ENCODE data around the gene ULK4. TPM values are rescaled to one million over a fixed set of nuclear protein-coding genes. Genes with fewer than 3 reads are reported as not detected.

The ULK4 gene
- total RNA-seq, 3 donors from 2014 or later, result 7.2 to 10.1 (median 9.5) TPM

- no peaks in the 10 kb centered on the region for H3K4me1 ChIP-seq (ENCODE audit: low read depth)
- intact Hi-C loops (cut with DNase I, micrococcal nuclease), result no loop called here
- H3K4me3 ChIP-seq, result no peak overlapping the region
- no peaks in the 10 kb centered on the region for H3K9me3 ChIP-seq
- DNase-seq (no peak), ATAC-seq (no peak)
- no peak for TF ChIP-seq CTCF (IDR thresholded peaks at IDR 0.05)
- H3K36me3 ChIP-seq (ENCODE audit: low read depth), result no peaks in the 10 kb centered on the region
Observed at GRCh38 chr3:41526995-41527573, 434.8 kb downstream of the ULK4 start.

- no peak for TF ChIP-seq CTCF (IDR thresholded peaks at IDR 0.05)
- Histone ChIP-seq H3K4me1 (ENCODE audit: low read depth) (no peaks in the 10 kb centered on the region), H3K9me3 (no peaks in the 10 kb centered on the region), H3K36me3 (ENCODE audit: low read depth) (no peaks in the 10 kb centered on the region), H3K4me3 (no peak overlapping the region)
- no peak for ATAC-seq
- intact Hi-C loops (cut with DNase I, micrococcal nuclease), result no loop called here
- DNase-seq, result no peak
Observed at GRCh38 chr3:41525303-41526064, 436.4 kb downstream of the ULK4 start.

- Histone ChIP-seq H3K4me3 (no peak overlapping the region), H3K9me3 (no peaks in the 10 kb centered on the region), H3K4me1 (ENCODE audit: low read depth) (no peaks in the 10 kb centered on the region), H3K36me3 (ENCODE audit: low read depth) (no peaks in the 10 kb centered on the region)
- TF ChIP-seq CTCF (IDR thresholded peaks at IDR 0.05), result no peak
- no peak for ATAC-seq
- no peak for DNase-seq
- intact Hi-C loops (cut with DNase I, micrococcal nuclease), result no loop called here
Observed at GRCh38 chr3:41523897-41524296, 438.0 kb downstream of the ULK4 start.

GRCh38 chr3:41522612-41523011 lies 439.3 kb downstream of the ULK4 start:
- no peaks in the 10 kb centered on the region for H3K4me1 ChIP-seq (ENCODE audit: low read depth)
- H3K4me3 ChIP-seq, result no peak overlapping the region
- TF ChIP-seq CTCF (IDR thresholded peaks at IDR 0.05), result no peak
- intact Hi-C loops (cut with DNase I, micrococcal nuclease), result no loop called here
- no peaks in the 10 kb centered on the region for H3K36me3 ChIP-seq (ENCODE audit: low read depth)
- ATAC-seq, result no peak
- DNase-seq, result no peak
- no peaks in the 10 kb centered on the region for H3K9me3 ChIP-seq

GRCh38 chr3:41521010-41521655 lies 440.8 kb downstream of the ULK4 start:
- Histone ChIP-seq H3K9me3 (no peaks in the 10 kb centered on the region), H3K4me1 (ENCODE audit: low read depth) (no peaks in the 10 kb centered on the region), H3K36me3 (ENCODE audit: low read depth) (no peaks in the 10 kb centered on the region), H3K4me3 (no peak overlapping the region)
- no peak for DNase-seq
- intact Hi-C loops (cut with DNase I, micrococcal nuclease), result no loop called here
- ATAC-seq, result no peak
- no peak for TF ChIP-seq CTCF (IDR thresholded peaks at IDR 0.05)
